Kidney tubule cell (primary cell): ENCODE measurements around the gene EFCAB11.
"Not testable (repeated sequence)": the region's sequence is repeated elsewhere in the genome, so short reads cannot be mapped to it uniquely, and the experiment has no call there.

Experiments used
- DNase-seq: peaks from one replicate; pipeline ENCODE4 v3.0.0-alpha.2; 2018; ENCODE audit warnings: low spot score

Gene EFCAB11

GRCh38 chr14:89911010-89911919 lies 43.3 kb downstream of the EFCAB11 start:
- DNase-seq, result peak; percentile 66

- peak; percentile 16 for DNase-seq
Observed at GRCh38 chr14:89910691-89911009, 43.9 kb downstream of the EFCAB11 start.

GRCh38 chr14:89909586-89909985 lies 44.9 kb downstream of the EFCAB11 start:
- no peak for DNase-seq

GRCh38 chr14:89908712-89909450 lies 45.6 kb downstream of the EFCAB11 start:
- no peak for DNase-seq

- DNase-seq, result no peak
Observed at GRCh38 chr14:89907655-89908054, 46.9 kb downstream of the EFCAB11 start.

- DNase-seq, result no peak
Observed at GRCh38 chr14:89906000-89906399, 48.5 kb downstream of the EFCAB11 start.

GRCh38 chr14:89903340-89903952 lies 51.1 kb downstream of the EFCAB11 start:
- no peak for DNase-seq

- no peak for DNase-seq
Observed at GRCh38 chr14:89902881-89903280, 51.6 kb downstream of the EFCAB11 start.

- no peak for DNase-seq
Observed at GRCh38 chr14:89900802-89901201, 53.7 kb downstream of the EFCAB11 start.

GRCh38 chr14:89899917-89900663 lies 54.4 kb downstream of the EFCAB11 start:
- DNase-seq, result peak; percentile 24

GRCh38 chr14:89899291-89899690 lies 55.2 kb downstream of the EFCAB11 start:
- DNase-seq, result no peak

- DNase-seq, result not testable (repeated sequence)
Observed at GRCh38 chr14:89893388-89893787, 61.1 kb downstream of the EFCAB11 start.

- DNase-seq, result no peak
Observed at GRCh38 chr14:89892953-89893352, 61.6 kb downstream of the EFCAB11 start.

GRCh38 chr14:89891721-89892120 lies 62.8 kb downstream of the EFCAB11 start:
- DNase-seq, result not testable (repeated sequence)

GRCh38 chr14:89891055-89891454 lies 63.5 kb downstream of the EFCAB11 start:
- no peak for DNase-seq

GRCh38 chr14:89890589-89890988 lies 63.9 kb downstream of the EFCAB11 start:
- DNase-seq, result no peak

GRCh38 chr14:89889626-89890025 lies 64.9 kb downstream of the EFCAB11 start:
- no peak for DNase-seq

GRCh38 chr14:89884761-89885160 lies 69.8 kb downstream of the EFCAB11 start:
- DNase-seq, result no peak

GRCh38 chr14:89881839-89882238 lies 72.7 kb downstream of the EFCAB11 start:
- no peak for DNase-seq

GRCh38 chr14:89874091-89874490 lies 80.4 kb downstream of the EFCAB11 start:
- not testable (repeated sequence) for DNase-seq

- DNase-seq, result no peak
Observed at GRCh38 chr14:89870316-89870715, 84.2 kb downstream of the EFCAB11 start.

- no peak for DNase-seq
Observed at GRCh38 chr14:89869606-89870005, 84.9 kb downstream of the EFCAB11 start.
